H1 (cell line): ENCODE results near the gene NCF4. TPM values are rescaled to one million over a fixed set of nuclear protein-coding genes. Genes with fewer than 3 reads are reported as not detected.

Source experiments
- CTCF ChIA-PET: fragments of 300-600 bp; sonication (Branson Sonifier 250); formaldehyde crosslinking; loops from one replicate; lab custom pipeline; 2021; ENCODE audit not compliant: partially characterized antibody; lab: Charles Lee
- POLR2A ChIA-PET: fragments of 300-600 bp; sonication (Branson Sonifier 250); formaldehyde crosslinking; loops from one replicate; lab custom pipeline; 2021; ENCODE audit warnings: inconsistent platforms; ENCODE audit not compliant: partially characterized antibody; lab: Charles Lee
- DNase-seq, 2 experiments: peaks; one replicate each; pipeline versions ENCODE4 v3.0.0 to v3.0.0-alpha.2; 2010 to 2022; ENCODE audit warnings: low spot score in 2 of 2, low read depth in 1 of 2, mixed read lengths in 1 of 2
- FAIRE-seq: peaks from 2 replicates; lab custom pipeline; 2011; peaks lifted over from hg19 to GRCh38; lab: Jason Lieb, UNC
- H2AFZ ChIP-seq: 2 replicates; pipeline ENCODE4 v1.8.1; 2012; ENCODE audit warnings: low read length, inconsistent platforms
- H2AK5ac ChIP-seq: 2 replicates; pipeline ENCODE4 v1.6.1; 2013; ENCODE audit warnings: low read depth, low read length
- H2BK120ac ChIP-seq: replicated peaks from 2 replicates; pipeline ENCODE3; 2013; ENCODE audit warnings: low read depth, low read length, inconsistent platforms
- H2BK12ac ChIP-seq: 2 replicates; pipeline ENCODE4 v1.6.1; 2013; ENCODE audit warnings: low read depth, low read length
- H2BK15ac ChIP-seq: 2 replicates; pipeline ENCODE4 v1.6.1; 2013; ENCODE audit warnings: low read length
- H2BK20ac ChIP-seq: 2 replicates; pipeline ENCODE4 v1.6.1; 2013; ENCODE audit warnings: low read length
- H2BK5ac ChIP-seq: 2 replicates; pipeline ENCODE4 v1.6.1; 2013; ENCODE audit warnings: low read depth, low read length
- H3K14ac ChIP-seq: 2 replicates; pipeline ENCODE4 v1.6.1; 2013; ENCODE audit warnings: inconsistent platforms; ENCODE audit not compliant: insufficient read length
- H3K18ac ChIP-seq: 2 replicates; pipeline ENCODE4 v1.6.1; 2013; ENCODE audit warnings: low read length; ENCODE audit errors: extremely low read depth
- H3K23ac ChIP-seq: 2 replicates; pipeline ENCODE4 v1.6.1; 2013; ENCODE audit warnings: inconsistent platforms; ENCODE audit not compliant: insufficient read length
- H3K23me2 ChIP-seq: 2 replicates; pipeline ENCODE4 v1.6.1; 2013; ENCODE audit warnings: low read depth, low read length
- H3K27ac ChIP-seq: 2 replicates; pipeline ENCODE4 v1.6.1; 2011; ENCODE audit warnings: low read depth, low read length, inconsistent platforms
- H3K27me3 ChIP-seq, 4 experiments: replicated peaks in 1 of 4; 1 replicate in 1 of 4; 2 replicates in 3 of 4; pipeline versions ENCODE4 v1.6.1 to v1.8.1; 2011 to 2013; ENCODE audit warnings: low read length in 3 of 4, mild to moderate bottlenecking in 3 of 4, inconsistent platforms in 2 of 4, mixed read lengths in 2 of 4, moderate library complexity in 1 of 4; ENCODE audit not compliant: control insufficient read depth in 3 of 4, insufficient read depth in 3 of 4; ENCODE audit errors: extremely low read depth in 1 of 4
- H3K36me3 ChIP-seq, 4 experiments: 2 replicates each; pipeline versions ENCODE4 v1.6.1 to v1.8.1; 2011 to 2013; ENCODE audit warnings: mild to moderate bottlenecking in 4 of 4, low read length in 3 of 4, moderate library complexity in 2 of 4, control low read depth in 1 of 4, inconsistent platforms in 1 of 4; ENCODE audit not compliant: insufficient read depth in 4 of 4, control insufficient read depth in 2 of 4
- H3K4ac ChIP-seq: replicated peaks from 2 replicates; pipeline ENCODE3; 2013; ENCODE audit warnings: low read length, low read depth, mixed read lengths, inconsistent platforms; ENCODE audit not compliant: insufficient read length
- H3K4me1 ChIP-seq, 4 experiments: replicated peaks in 1 of 4; 1 replicate in 1 of 4; 2 replicates in 3 of 4; pipeline versions ENCODE4 v1.6.1 to v1.8.1; 2011 to 2013; ENCODE audit warnings: low read length in 3 of 4, inconsistent platforms in 2 of 4, mixed read lengths in 1 of 4; ENCODE audit not compliant: insufficient read depth in 4 of 4, control insufficient read depth in 3 of 4
- H3K4me2 ChIP-seq, 2 experiments: 2 replicates each; pipeline versions ENCODE4 v1.6.1 to v1.8.1; 2011 to 2013; ENCODE audit warnings: low read depth in 2 of 2, low read length in 2 of 2, control low read depth in 1 of 2, inconsistent platforms in 1 of 2, mild to moderate bottlenecking in 1 of 2; ENCODE audit not compliant: insufficient read depth in 1 of 2
- H3K4me3 ChIP-seq, 4 experiments: fragments of 200-600, 300-600 bp in 1 of 4; sonication (generic), shearing (Covaris generic), sonication (Bioruptor Twin) in 1 of 4; 2 replicates each; pipeline versions ENCODE4 v1.5.1 to v1.8.1; 2011 to 2016; ENCODE audit warnings: low read length in 4 of 4, low read depth in 3 of 4, control low read depth in 2 of 4, inconsistent platforms in 2 of 4, mild to moderate bottlenecking in 2 of 4, mixed read lengths in 1 of 4, moderate library complexity in 1 of 4; ENCODE audit not compliant: insufficient read depth in 2 of 4; ENCODE audit errors: extremely low read depth in 1 of 4
- H3K56ac ChIP-seq: replicated peaks from 2 replicates; pipeline ENCODE3; 2013; ENCODE audit warnings: low read depth, mild to moderate bottlenecking, mixed read lengths, low read length, inconsistent platforms; ENCODE audit not compliant: insufficient read length
- H3K79me1 ChIP-seq: 2 replicates; pipeline ENCODE4 v1.6.1; 2013; ENCODE audit warnings: low read depth, low read length, control low read depth
- H3K79me2 ChIP-seq, 2 experiments: 2 replicates each; pipeline versions ENCODE4 v1.6.1 to v1.8.1; 2012 to 2013; ENCODE audit warnings: low read length in 2 of 2, mild to moderate bottlenecking in 2 of 2, inconsistent platforms in 1 of 2; ENCODE audit not compliant: insufficient read depth in 2 of 2, control insufficient read depth in 1 of 2
- H3K9ac ChIP-seq, 4 experiments: replicated peaks in 1 of 4; 1 replicate in 1 of 4; 2 replicates in 3 of 4; pipeline versions ENCODE4 v1.6.1 to v1.8.1; 2011 to 2013; ENCODE audit warnings: low read depth in 3 of 4, low read length in 3 of 4, control low read depth in 2 of 4, mild to moderate bottlenecking in 2 of 4, moderate library complexity in 2 of 4, inconsistent platforms in 1 of 4; ENCODE audit errors: extremely low read depth in 1 of 4
- H3K9me3 ChIP-seq, 2 experiments: 2 replicates each; pipeline versions ENCODE4 v1.6.1 to v1.8.1; 2012 to 2013; ENCODE audit warnings: mild to moderate bottlenecking in 2 of 2, moderate library complexity in 2 of 2, control low read depth in 1 of 2, inconsistent platforms in 1 of 2, low read depth in 1 of 2, low read length in 1 of 2, mixed read lengths in 1 of 2; ENCODE audit not compliant: insufficient read depth in 2 of 2
- H4K20me1 ChIP-seq, 2 experiments: replicated peaks in 1 of 2; 2 replicates each; pipeline versions ENCODE3 to v1.8.1; 2011 to 2013; ENCODE audit warnings: inconsistent platforms in 2 of 2, low read length in 2 of 2, mild to moderate bottlenecking in 1 of 2; ENCODE audit not compliant: insufficient read depth in 2 of 2, control insufficient read depth in 1 of 2
- H4K5ac ChIP-seq: 2 replicates; pipeline ENCODE4 v1.6.1; 2013; ENCODE audit warnings: low read length, low read depth, mixed read lengths, inconsistent platforms; ENCODE audit not compliant: insufficient read length
- H4K8ac ChIP-seq: 2 replicates; pipeline ENCODE4 v1.8.0; 2013; ENCODE audit warnings: mild to moderate bottlenecking, moderate library complexity, low read length, inconsistent platforms; ENCODE audit not compliant: insufficient read depth; ENCODE audit errors: extremely low read depth
- H4K91ac ChIP-seq: replicated peaks from 2 replicates; pipeline ENCODE3; 2013; ENCODE audit warnings: low read length, mixed read lengths, inconsistent platforms; ENCODE audit not compliant: insufficient read length
- BACH1 ChIP-seq: IDR thresholded peaks from 2 replicates; pipeline ENCODE4 v1.6.1; 2012; ENCODE audit warnings: low read length, improper control_type of control experiment
- WGBS, 2 experiments: shearing (Covaris generic) in 1 of 2; methylation state at CpG; one replicate each; pipeline versions ENCODE4 v1.1.6 to v1.1.7; 2013 to 2015; ENCODE audit warnings: low lambda C conversion rate in 2 of 2, mixed read lengths in 2 of 2, inconsistent platforms in 1 of 2, low coverage in 1 of 2, missing lambda C conversion rate in 1 of 2; ENCODE audit not compliant: insufficient replicate concordance in 2 of 2, insufficient coverage in 1 of 2, insufficient read length in 1 of 2; ENCODE audit errors: extremely low coverage in 1 of 2, missing lambda C conversion rate in 1 of 2; 5-methylcytosine and 5-hydroxymethylcytosine counted together
- polyA plus RNA-seq, 7 experiments: library from polyadenylated mRNA; depleted of rRNA in 3 of 7; stranded (reverse) in 5 of 7; unstranded in 2 of 7; fragments of >200 nt in 5 of 7; fragments of 200-250 nt in 2 of 7; gene quantifications; 1 replicate in 5 of 7; 2 replicates in 1 of 7; 4 replicates in 1 of 7; pipeline versions ENCODE4 v1.2.1 to v1.2.3, GENCODE V29; 2011 to 2013; ENCODE audit warnings: missing spikeins in 2 of 7, mixed read lengths in 2 of 7
- total RNA-seq: library from RNA; stranded (reverse); fragmentation: NEBNext Ultra II Directional; extraction: Animal tissue kit (Norgen Biotek cat#: 25700); gene quantifications from 2 replicates; pipeline ENCODE4 v1.2.1, GENCODE V29; 2021

Gene NCF4
- total and polyA plus RNA-seq, 2 of the 8 experiments (the other 6 are each of a cell fraction or from before 2014, with no cell fraction given) = 0.20 TPM; not detected in 1

GRCh38 chr22:36893262-36893661 lies 32.5 kb downstream of the NCF4 start:
- Histone ChIP-seq H3K56ac (no peak overlapping the region), H3K23me2 (no peaks in the 10 kb centered on the region; the same call in 1 of the 2 replicates), H2BK5ac (no peak overlapping the region), H2BK15ac (no peak overlapping the region), H4K8ac (no peak overlapping the region), H3K14ac (no peak overlapping the region), H3K27me3 (no peaks in the 10 kb centered on the region), H4K91ac (no peak overlapping the region), H3K4me3 (no peak overlapping the region)
- no peak for TF ChIP-seq BACH1
- TF ChIP-seq, all 59 proteins: peak for 0
- Histone ChIP-seq H3K9me3 (peaks cover 9 to 13% of the 10 kb centered on the region in 2 experiments; a peak in 3 of 4 replicates), H2BK20ac (no peak overlapping the region), H4K5ac (no peak overlapping the region), H3K4me1 (0 out of 7 replicates have a peak, but pooled peaks cover 0 to 2% (median 0%) of the 10 kb centered on the region in 4 experiments), H3K18ac (no peak overlapping the region), H2BK120ac (no peak overlapping the region), H3K4ac (no peak overlapping the region), H3K9ac (no peak overlapping the region), H4K20me1 (no peaks in the 10 kb centered on the region), H3K27ac (no peak overlapping the region), H2AK5ac (no peak overlapping the region), H3K79me2 (no peaks in the 10 kb centered on the region), H2AFZ (no peak overlapping the region), H3K36me3 (no peaks in the 10 kb centered on the region; a peak in 1 of 8 replicates), H2BK12ac (no peak overlapping the region), H3K23ac (no peak overlapping the region), H3K79me1 (no peaks in the 10 kb centered on the region), H3K4me2 (no peak overlapping the region)
- POLR2A ChIA-PET = interaction anchor here (1.1 kb wide), 1 partner anchor 71 kb away, joined by 3 read pairs; no protein-coding TSS in a partner anchor
- FAIRE-seq (no peak), DNase-seq (no peak)
- WGBS, 2 experiments = 92% methylated on average over 3 of the region's 3 CpGs; no CpG with 5 or more reads in 1 of the 2 experiments
- CTCF ChIA-PET = interaction anchor here (1.3 to 1.8 kb wide), 2 partner anchors 27 to 84 kb away, joined by 4 read pairs; no protein-coding TSS in a partner anchor
